Right renal cortex interstitium (tissue), 3 donors: Measurements from ENCODE around the gene ZCCHC17. TPM values are rescaled to one million over a fixed set of nuclear protein-coding genes. Genes with fewer than 3 reads are reported as not detected.
"Not testable (repeated sequence)": the region's sequence is repeated elsewhere in the genome, so short reads cannot be mapped to it uniquely, and the experiment has no call there.

Experiments
- DNase-seq, 3 donors: peaks; one replicate each; pipeline ENCODE4 v3.0.0-alpha.2; 2013; ENCODE audit warnings: low read depth in 3 of 3, low spot score in 2 of 3
- polyA plus RNA-seq, 3 donors: library from polyadenylated mRNA; unstranded; fragments of 120-200 nt; gene quantifications; one replicate each; pipeline ENCODE4 v1.2.1, GENCODE V29; 2013; ENCODE audit not compliant: insufficient read length in 3 of 3

The ZCCHC17 gene
- 10 to 100 TPM; 51.3 to 56.1 (median 53.9) TPM for polyA plus RNA-seq

- DNase-seq, result peak; percentile 98 to 99 (median 98)
These were observed at the start of gene ZCCHC17, which contains the start of gene SNRNP40 for GRCh38 chr1:31296486-31297276. Gene ZCCHC17, plus strand, starts transcription at chr1:31297032. Its CDS starts 13,067 bp downstream, at chr1:31310099. Gene SNRNP40, minus strand, starts transcription at chr1:31296788. Its CDS starts 37 bp downstream, at chr1:31296751.

DNA sequence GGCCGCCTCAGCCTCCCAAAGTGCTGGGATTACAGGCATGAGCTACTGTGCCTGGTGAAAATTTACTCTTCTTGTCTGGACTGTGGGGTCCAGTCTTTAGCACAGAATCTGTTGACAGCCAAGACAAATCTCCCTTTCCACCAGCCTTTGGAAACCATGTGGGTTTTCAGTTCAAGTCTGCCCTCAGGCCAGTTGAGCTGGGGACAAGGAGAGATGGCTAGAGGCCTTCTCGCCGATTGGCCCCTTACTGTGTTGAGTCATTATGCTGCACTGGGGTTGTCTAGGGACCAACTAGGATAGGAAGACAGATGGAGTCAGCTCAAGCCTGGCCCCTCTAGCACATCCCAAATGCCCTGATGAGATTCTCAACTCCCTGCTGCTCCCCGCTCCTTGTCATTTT lies 48.6 kb upstream of the ZCCHC17 start:
- no peak for DNase-seq

GRCh38 chr1:31249854-31250253 lies 47.0 kb upstream of the ZCCHC17 start:
- no peak for DNase-seq

DNA sequence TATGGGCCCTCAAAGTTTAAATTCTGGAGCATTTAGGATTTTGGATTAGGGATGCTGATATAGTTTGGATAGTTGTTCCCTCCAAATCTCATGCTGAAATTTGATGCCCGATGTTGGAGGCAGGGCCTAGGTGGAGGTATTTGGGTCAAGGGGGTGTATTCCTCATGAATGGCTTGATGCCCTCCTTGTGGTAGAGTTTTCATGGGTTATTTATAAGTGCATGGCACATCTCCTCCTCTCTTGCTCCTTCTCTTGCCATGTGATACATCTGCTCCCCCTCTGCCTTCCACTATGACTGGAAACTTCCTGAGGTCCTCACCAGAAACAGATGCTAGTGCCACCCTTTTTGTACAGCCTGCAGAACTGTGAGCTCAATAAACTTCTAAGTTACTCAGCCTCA lies 39.6 kb upstream of the ZCCHC17 start:
- DNase-seq, result no peak

DNA sequence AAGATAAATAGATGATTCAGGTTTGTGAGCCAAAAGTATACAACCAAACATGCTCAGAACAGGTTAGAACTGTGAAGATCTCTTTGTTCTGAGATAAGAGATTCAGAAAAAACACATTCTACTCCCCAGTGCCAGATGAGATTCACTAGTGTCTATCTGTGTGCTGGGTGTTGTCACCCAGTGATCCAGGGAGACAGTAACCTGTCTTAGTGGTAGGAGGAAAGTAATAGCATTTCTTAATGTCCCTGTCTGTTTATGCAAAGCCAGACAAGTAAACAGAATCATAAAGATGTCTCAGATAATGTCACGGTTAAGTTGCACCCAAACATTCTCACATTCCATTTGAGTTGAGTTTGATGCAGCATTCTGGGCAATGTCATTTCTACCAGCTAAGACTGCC lies 38.3 kb upstream of the ZCCHC17 start:
- DNase-seq, result no peak

GRCh38 chr1:31259746-31260145 lies 37.1 kb upstream of the ZCCHC17 start:
- DNase-seq, result no peak

- no peak for DNase-seq
These were observed 34.9 kb upstream of the ZCCHC17 start for GRCh38 chr1:31261916-31262315.

DNA sequence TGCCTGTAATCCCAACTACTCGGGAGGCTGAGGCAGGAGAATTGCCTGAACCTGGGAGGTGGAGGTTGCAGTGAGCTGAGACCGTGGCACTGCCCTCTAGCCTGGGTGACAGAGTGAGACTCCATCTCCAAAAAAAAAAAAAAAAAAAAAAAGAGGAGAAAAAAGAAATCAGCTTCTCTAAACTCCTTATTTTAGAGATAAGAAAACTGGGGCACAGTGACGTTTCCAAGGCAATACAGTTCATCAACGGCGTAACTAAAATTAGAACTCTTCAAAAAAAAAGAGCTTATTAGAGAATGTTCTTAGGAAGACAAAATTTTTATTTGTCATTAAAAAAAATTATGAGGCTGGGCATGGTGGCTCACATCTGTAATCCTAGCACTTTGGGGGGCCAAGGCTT lies 34.4 kb upstream of the ZCCHC17 start:
- not testable (repeated sequence) for DNase-seq

DNA sequence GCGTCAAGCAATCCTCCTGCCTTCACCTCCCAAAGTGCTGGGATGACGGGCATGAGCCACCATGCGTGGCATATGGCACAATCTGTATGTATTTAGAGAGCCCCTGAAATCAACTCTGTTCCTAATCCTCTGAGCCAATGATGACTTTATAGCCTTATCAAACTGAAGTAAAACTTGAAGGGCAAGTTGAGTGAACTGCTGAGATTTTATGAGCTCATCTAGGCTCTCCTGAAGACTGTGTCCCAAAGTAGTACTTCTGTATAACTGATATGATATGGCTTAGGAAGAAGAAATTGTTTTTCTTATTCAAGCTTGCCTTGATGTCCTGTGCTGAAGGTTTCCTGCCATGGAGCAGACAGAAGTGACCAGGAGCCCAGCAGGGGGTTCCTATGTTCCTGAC lies 33.4 kb upstream of the ZCCHC17 start:
- no peak for DNase-seq

DNA sequence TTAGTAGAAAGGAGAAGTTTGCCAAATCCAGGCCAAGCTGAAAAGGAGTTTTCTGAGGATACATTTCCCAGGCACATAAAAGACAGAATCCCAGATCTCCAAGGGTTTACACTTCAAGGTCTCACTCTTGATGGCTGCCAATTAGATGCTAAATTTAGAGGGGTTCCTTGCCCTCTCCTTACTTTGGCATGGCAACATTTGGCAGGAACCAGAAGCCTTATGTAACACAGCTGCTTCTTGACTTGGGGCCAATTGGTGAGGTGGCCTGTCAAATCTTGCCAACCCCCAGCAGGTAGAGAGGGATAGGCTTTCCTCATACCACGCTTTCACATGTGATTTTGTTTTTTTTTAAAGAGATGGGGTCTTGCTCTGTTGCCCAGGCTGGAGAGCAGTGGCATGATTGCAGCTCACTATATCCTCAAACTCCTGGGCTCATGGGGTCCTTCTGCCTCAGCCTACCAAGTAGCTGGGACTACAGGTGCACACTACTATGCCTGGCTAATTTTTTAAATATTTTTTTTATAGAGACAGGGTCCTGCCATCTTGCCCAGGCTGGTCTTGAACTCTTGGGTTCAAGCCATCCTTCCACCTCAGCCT lies 31.9 kb upstream of the ZCCHC17 start:
- no peak for DNase-seq

- no peak for DNase-seq
These were observed 30.3 kb upstream of the ZCCHC17 start for GRCh38 chr1:31266547-31266946.

DNA sequence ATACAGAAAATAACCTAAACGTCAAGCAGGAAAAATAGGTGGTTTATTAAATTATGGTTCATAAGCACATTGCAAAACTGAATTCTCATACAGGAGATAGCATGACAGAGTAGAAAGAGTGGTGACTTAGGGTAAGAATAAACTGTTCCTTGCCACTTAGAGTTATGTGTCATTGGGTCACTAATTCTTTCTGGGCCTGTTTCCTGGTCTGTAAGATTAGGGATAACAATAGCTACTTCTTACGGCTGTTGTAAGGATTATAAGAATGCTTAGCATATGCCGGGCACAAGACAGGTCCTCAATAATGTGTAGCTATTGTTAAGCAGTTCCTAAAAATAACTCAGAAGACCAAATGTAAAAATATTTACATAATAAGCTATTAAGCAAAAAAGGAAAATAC lies 24.5 kb upstream of the ZCCHC17 start:
- no peak for DNase-seq

DNA sequence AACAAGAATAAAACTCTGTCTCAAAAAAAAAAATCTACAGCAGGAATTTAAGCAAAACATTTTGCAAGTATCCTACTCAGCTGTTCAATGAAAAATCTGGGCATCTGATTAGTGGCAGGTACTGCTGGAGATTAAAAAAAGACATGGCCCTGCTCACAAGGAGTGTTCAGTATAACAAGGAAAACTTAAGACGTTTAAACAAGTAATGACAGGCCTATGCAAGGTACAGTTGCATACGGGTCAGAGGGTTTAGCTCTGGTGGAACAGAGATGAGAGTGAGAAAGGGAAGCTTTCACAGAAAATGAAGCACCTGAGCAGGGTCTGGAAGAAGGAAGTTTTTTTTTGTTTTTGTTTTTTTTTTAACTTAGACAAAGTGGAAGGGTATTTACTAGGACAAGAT lies 23.2 kb upstream of the ZCCHC17 start:
- no peak for DNase-seq

GRCh38 chr1:31282426-31282825 lies 14.4 kb upstream of the ZCCHC17 start:
- not testable (repeated sequence) for DNase-seq

- not testable (repeated sequence) for DNase-seq
These were observed 9.0 kb upstream of the ZCCHC17 start for GRCh38 chr1:31287791-31288190.

- no peak for DNase-seq
These were observed 7.8 kb upstream of the ZCCHC17 start for GRCh38 chr1:31289021-31289420.

DNA sequence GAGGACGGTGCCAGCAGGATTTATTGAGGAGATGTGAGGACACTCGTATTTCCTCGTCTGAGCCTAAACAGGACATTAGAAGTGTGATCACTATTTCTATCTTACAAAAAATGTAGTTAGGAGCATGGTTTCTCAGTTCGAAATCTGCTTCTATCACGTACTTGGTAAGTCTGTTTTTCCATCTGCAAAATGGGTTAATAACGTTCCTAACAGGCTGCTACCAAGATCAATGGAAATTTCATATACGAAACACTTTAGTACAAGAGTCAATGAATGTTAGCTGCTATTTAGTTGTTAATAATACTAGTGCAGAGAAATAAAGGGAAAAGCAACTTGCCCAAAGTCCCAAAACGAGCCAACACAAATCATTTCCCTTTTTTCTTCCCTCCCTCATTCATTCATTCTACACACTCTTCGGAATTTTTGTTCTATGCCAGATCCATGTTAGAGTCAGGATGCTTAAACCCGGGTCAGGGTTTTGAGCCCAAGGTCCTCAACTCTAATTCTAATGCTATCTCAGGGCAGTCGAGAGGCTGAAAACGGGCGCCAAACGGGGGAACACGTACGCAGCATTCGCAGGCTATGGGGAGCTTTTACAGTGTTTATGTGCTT lies 852 bp upstream of the ZCCHC17 start:
- no peak for DNase-seq

DNA sequence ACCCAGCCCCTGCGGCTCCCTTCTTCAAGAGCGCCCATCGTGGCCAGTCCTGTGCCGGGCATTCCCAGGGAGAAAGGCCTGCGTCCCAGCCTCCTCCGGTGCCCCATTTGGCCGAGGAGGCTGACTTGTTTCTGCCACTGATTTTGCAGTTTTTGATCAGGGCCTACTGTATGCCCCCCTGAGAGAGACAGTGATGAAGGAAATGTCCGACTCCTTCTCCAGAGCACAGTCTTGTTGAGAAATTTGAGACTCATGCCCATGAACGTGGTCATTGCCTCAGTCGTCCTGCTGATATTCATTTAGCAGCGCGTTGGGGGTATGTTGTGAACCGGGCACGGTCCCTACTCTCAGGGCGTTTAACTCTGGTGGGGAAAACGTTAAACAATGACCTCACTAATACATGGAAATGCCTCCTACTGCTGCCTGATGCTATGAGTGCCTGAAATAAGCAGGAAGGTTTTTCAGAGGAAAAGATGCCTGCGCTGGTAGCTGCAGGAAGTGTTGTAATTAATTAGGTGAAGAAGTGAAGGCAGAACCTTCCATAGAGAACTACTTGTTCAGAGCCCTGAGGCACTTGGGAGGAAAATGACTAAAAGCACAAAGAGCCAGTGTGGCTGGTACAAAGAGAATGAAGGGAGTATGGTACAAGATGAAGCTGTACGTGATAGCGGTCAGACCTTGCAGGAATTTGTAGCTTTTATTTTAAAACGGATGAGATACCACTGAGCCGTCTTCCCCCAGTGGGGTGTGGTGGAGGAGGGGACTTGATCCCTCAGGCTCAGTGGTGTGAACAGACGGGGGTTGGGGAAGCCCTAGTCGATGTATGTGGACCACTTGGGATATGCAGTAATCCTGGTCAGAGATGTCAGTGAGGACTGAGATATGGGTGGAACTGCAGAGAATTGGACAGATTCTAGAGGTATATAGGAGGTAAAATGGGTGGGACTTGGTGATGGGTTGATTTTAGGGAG lies 730 bp downstream of the ZCCHC17 start:
- DNase-seq, result peak in 2 of 3 donors; percentile 19 to 20

DNA sequence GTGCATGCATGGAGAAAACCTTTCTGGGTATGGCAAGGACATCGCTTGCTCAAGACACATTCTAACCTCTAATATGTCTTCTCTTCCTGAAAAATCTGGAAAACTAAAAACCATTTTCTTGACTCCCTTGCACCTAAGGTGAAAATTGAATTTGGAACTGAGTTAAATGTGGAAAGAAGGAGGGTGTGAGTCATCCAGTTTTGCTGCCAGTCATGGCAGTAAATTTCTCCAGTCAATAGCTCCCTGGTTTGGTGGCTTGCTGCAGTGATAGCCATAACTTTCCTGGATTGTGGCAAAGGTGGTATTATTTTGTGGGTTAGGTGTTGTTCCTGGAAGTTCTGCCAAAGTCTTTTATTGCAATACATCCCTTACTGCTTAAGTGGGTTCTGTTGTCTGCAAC lies 2.5 kb downstream of the ZCCHC17 start:
- DNase-seq, result no peak

DNA sequence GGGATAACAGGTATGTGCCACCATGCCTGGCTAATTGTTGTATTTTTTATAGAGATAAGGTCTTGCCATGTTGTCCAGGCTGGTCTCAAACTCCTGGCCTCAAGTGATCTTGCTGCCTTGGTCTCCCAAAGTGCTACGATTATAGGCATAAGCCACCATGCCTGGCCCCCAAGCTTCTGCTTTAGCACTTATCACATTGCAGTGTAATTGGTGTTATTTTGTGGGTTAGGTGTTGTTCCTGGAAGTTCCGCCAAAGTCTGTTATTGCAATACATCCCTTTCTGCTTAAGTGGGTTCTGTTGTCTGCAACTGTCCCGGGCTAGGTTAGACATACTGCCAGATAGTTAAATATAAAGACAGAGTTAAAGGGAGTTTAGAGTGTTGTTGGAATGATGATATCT lies 3.4 kb downstream of the ZCCHC17 start:
- no peak for DNase-seq
